Stimulated activated CD4-positive, alpha-beta T cell treated with anti-CD3 and anti-CD28 coated beads, Interleukin-2, amount 100 ng/mL, for 48 hours (primary cell): ENCODE data around the gene GHRL.

ENCODE experiments used
- DNase-seq, 2 donors: peaks; one replicate each; pipeline ENCODE4 v3.0.0-alpha.2; 2020

The GHRL gene

GRCh38 chr3:10292505-10293419 is at the start of gene GHRL:
TSS of gene GHRL (minus strand) at chr3:10292947. CDS start at chr3:10290180, 2,767 bp downstream.
- DNase-seq = no peak

DNA sequence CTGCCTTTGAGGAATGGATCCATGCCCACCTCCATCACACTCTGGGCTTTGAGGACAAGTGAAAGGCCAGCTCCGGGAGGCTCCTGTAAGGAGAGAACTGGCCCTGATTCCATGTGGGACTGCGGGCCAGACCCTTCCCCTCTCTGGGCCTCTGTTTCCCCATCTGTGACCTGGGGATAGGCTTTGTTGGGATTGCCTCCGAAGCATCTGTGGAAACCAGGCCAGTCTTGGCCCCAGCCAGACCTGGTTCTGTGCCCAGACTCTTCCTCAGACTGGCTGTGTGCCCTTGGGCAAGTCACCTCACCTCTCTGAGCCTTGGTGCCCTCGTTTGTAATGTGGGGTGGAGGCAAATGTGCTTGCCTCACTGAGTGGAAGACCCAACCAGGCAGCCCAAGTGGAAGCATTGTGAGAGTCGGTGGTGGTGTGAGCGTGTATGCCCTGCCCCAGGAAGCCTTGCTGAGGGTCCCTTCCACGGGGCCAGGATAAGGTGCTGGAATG is 49.2 kb upstream of the GHRL start:
- no peak for DNase-seq

- no peak for DNase-seq
These were observed 47.7 kb upstream of the GHRL start for GRCh38 chr3:10340476-10340875.

DNA sequence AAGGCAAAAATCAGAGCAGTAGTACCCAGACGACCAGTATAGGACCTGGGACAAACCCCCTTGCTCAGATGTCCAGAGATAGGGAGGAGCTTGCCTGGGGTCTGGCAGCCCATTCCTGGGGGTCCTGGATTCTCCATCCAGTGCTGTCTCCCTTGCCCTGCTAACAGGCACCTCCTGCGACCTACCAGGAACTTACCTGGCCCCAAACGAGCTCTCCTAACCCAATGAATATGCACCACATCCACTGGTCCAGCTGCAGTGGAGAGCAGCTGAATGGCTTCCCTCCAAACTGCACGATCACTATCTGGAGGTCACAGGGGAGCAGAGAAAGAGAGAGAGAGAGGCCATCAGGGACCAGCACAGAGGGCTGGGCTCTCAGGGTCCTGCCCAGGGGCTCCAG is 47.3 kb upstream of the GHRL start:
- no peak for DNase-seq

- no peak for DNase-seq
These were observed 46.7 kb upstream of the GHRL start for GRCh38 chr3:10339376-10339955.

GRCh38 chr3:10338591-10339353 is 46.0 kb upstream of the GHRL start:
- DNase-seq = no peak

DNA sequence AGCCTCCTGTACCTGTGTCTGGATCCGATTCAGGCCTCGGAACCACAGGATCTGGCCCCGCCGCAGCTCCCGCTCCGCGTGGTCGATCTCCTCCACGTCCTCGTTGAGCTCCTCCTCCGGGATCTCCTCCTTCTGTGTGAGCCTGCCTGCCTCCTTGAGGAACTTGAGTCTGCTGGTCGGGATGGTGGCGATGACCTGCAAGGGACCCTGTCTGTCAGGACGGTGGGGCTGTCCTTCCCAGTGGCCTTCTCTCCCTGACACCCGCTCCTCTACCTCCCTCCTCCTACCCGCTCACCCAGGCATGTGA is 45.4 kb upstream of the GHRL start:
- no peak for DNase-seq

DNA sequence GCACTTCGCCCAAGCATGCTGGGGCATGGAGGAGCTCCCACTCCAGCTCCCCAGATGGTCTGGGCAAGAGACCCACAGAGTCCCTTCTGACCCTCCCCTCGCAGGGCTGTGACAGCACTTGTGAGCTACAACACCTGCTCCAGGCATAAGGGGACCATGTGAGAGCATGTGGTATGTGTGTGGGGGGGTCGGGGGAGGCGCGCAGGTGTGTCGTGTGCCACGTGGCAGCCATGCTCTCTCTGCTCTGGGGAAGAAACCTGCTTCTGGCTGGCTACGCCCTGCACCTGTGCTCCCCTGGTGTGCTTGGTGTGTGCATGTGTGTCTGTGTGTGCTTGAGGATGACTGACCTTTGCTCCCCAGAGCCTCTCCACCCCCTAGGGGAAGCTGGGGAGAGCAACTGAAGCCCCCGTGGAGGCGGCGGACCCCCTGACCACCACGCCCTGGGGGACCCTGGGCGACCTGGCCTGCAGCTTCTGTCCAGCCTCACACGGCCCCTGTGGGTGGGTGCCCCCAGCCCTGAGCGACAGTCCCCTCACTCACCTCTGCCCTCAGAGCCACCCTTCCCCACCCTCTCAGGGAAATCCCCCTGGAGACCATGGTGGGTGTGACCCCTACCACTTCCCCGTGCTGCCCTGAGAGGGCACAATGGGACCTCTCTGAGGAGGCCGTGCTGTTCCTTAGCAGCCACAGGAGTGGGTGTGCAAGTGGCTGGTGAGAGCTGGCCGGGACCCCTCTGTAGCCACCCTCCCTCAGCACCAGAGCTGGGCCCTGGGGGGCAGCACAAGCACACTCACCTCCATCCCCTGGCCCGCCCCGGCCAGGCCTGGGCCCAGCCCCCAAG is 44.8 kb upstream of the GHRL start:
- no peak for DNase-seq

GRCh38 chr3:10336761-10337160 is 44.0 kb upstream of the GHRL start:
- no peak for DNase-seq

DNA sequence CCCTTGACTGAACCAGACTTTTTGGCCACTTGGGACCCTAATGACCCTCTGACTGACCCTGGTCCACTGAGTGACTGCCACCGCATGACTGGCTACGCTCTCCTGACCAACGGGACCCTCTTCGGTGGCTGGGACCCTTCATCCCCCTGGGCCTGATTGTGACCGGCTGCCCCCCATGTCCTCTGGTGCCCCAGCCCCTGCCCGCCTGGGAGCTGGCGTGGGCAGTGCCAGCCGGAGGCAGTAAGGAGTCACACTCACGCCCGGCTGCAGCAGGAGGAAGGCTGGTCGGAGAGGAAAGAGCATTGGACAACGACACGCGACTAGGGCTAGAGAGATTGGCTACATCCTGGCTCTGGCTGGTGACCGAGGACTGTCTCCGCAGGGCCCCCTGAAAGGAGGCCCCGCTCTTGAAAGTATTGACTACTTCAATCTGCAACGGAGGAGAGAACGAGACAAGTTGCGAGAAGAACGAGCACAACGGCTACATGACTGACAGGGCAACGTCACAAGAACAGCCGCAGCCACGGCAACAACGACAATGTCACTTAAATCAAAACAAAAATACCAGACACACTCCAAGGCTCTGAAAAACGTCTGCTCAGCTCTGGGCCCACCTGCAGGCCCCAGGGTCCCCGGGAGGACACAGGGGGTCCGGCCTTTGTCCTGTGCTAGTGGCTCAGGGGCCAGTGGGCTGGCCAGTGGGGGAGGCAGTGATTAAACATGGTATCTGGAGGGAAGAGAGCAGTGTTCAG is 43.3 kb upstream of the GHRL start:
- DNase-seq = no peak

DNA sequence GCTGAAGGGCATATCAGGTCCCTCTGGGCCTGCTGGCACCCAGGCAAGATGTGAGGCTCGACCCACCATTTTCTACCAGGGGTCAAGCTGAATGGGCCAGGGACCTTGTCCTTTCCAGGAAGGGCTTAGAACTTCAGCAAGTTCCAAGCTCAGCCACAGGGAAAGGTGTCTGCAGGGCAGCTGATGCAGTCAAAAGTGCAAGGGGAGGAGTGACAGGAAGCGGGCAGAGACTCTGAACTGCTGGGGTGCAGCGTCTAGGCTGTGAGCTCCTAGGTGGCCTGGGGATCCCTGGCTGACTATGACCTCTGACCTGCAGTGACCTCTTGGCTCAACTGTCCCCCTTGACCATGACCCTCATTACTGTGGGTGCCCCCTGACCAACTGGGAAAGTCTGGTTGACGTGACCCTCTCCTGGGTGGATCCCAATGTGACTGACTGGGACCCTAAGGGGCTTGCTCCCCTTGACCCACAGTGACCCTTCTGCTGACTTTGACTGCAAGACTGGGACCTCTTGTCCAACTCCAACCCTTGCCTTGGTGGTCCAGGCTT is 42.5 kb upstream of the GHRL start:
- DNase-seq = no peak

DNA sequence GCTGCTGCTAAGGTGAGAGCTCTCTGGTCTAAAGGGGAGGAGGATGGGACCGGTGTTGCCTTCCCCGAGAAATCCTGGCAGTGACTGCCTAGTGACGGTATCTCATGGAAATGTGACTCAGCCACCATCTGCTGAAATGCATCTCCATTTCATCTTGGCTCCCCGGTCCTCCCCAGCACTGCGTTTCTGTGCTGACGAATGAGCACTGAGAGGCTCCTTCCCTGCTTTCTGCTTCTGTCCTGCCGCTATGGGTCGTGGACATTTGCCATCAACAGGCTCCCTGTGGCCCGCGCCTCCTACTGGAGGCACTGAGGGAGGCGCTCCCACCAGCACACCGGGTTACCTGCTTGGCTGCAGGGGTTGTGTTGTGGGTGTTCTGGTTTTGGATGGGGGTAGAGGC is 41.7 kb upstream of the GHRL start:
- DNase-seq = no peak

GRCh38 chr3:10334042-10334441 is 41.3 kb upstream of the GHRL start:
- DNase-seq = no peak

DNA sequence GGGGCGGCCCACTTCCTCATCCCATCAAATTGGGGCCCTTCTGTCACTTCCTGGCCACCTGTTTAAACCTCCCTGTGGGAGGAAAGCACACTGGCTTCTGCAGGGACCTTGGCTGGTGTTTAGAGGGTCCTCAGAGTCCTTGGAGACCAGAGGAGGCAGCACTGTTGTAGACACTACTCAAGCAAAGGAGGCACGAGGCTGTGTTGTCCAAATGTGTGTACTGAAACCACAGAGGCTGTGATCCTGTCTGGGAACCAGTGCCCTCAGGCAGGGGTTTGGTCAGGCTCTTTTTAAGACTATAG is 40.6 kb upstream of the GHRL start:
- DNase-seq = no peak

DNA sequence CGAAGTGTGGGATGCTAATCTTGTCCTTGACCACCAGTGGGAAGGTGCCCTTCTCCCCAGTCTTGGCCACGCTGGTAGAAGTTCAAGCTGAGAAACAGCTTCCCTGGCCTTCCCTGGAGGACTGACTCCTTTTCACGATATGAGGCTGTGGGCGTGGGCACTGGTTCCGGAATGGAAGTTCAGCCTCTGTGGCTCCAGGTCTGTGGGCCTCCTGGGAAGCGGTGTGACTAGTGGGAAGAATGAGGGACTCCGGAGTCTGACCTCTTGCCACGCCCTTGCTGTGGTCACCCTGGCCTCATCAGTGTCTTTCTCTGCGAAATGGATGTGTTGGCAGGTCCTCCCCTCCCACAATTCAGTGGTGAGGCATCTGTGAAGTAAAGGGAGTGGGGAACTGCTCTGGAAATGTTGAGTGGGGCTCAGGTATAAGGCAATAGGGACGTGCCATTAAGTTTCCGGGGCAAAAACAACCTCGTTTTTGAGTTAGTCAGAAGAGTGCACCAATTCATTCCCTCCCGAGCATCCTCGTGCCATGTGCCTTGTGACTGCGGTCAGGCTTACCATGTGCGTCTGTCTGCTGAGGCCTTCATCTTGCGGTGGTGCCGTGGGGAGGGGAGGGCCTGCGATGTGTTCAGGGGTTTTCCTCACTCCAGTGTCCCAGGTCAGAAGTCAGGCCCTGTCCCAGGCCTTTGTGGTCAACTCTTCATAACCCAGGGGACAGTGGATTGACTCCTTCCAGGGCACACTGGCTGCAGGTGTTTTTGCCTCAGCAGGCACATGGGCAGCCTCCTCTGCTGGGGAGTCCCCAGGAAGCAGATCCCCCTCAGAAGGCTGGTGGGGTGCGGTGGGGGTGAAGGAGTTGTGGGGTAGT is 40.0 kb upstream of the GHRL start:
- DNase-seq = no peak

DNA sequence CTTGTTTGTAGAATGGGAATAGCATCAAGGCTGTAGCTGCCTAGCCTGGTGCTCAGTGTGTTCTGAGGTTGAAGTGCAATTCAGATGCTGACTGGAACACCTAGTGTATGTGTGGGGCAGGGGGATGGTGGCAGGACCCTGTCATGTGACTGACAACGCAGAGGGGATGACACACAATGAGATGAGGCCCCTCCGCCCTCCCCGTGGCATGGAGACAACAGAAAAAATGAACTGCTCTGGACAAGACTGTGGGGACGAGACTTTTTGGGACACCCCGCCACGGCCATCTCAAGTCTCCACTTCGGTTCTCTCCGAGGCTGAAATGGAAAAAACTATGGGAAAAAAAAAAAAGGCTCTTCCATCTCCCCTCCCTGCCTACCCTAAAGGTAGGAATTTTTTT is 38.6 kb upstream of the GHRL start:
- no peak for DNase-seq

DNA sequence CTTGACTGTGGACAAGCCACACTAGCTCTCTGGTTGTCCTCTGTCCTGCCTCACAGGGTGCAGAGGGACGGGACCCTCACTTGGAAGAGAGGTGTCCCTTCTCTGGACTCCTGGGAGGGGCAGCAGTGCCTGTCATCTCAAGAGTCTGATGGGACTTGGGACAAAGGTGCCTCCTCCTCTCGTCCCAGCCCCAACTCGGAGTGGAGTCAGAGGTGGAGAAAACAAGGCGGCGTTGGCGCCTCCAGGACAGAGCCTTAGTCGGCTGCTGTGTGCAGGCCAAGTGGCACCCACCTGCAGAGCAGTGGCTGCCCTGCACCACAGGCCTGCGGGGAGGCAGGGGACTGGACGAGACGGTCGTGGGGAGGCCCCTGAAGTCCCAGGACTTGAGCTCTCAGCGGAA is 37.6 kb upstream of the GHRL start:
- DNase-seq = no peak

DNA sequence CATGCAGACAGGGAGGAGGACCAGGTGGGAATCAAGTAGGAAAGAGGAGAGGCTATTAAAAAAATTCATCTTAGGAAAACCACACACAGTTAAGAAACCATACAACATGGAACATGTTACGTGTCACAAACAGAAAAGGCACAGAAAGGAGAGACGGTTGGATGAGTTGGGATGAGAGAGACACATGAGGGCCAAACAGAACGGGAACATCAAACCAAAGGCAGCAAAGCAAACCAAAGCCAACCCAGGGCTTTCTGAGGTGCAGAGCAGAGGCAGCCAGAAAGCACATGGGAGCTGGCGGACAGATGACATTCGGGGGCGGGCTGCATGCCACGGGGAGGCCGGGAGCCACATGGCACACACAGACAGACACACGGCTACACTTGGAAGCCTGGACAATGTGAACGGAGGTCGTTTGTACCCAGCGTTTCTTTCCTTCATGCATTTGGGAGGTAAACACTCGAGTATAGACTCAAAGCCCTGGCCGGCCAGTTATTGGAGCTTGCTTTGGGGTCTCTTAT is 36.8 kb upstream of the GHRL start:
- no peak for DNase-seq

DNA sequence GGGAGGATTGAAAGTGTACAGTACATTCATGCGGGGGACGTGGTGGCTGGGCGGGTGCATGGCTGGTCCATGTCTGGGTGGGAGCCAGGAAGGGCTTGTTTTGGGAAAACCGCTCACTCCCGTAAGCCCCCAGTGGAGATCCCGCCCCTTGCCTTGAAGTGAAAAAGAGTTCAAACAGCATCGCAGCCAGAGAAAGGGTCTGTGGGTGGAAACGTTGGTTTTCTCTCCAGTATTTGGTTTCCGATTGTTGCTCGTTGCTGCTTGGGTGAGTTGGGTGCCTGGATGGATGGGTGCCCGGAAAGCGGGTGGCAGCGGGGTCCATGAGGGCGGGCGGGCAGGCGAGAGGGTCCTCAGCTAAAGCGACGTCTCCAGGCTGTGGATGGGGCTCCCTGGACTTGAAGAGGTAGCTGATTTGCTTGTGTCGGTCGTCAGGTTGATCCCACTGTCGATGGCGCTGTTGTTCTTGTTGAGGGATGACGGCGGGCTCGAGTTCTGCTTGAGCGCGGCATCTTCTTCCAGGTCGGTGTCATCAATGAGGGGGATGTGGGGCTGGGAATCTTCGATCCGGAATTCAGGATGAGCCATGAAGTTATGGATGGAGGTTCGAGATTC is 35.8 kb upstream of the GHRL start:
- no peak for DNase-seq

DNA sequence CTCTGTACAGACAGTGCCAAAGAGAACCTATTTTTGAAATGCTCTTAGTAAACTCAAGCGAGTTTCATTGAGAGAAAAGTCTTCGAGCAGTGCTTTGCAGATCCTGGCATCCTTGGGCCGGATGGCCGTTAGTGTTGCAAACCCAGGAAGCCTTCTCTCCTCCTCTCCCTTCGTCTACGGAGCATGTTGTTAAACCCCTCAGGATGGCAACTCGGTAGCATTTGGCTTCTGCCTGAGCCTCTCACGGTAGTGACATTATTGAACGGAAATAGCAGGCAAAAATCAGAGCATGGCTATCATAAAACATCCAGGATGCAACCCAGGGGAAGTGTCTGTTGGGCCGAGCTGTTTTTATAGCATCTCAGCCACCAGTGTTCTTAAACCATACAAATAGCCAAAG is 34.8 kb upstream of the GHRL start:
- no peak for DNase-seq
